NCI-H748 treated with DMSO at 0.1 percent for 48 hours (cell line): ENCODE data around the gene APOM.

ENCODE experiments used
- DNase-seq: peaks from one replicate; lab custom pipeline; 2025; lab: John Stamatoyannopoulos, UW

The APOM gene

DNA sequence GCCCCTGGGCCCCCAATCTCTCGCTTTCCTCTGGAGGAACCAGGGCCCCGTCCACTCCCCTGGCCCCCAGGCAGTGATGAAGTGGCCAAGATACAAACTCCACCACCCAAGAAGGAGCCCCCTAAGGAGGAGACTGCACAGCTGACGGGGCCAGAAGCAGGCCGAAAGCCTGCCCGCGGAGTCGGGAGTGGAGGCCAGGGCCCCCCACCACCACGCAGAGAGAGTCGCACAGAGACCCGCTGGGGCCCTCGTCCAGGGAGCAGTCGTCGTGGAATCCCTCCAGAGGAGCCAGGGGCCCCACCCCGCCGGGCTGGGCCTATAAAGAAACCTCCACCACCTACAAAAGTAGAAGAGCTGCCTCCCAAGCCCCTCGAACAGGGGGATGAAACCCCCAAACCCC, 24.5 kb upstream of the APOM start:
- DNase-seq = no peak

DNA sequence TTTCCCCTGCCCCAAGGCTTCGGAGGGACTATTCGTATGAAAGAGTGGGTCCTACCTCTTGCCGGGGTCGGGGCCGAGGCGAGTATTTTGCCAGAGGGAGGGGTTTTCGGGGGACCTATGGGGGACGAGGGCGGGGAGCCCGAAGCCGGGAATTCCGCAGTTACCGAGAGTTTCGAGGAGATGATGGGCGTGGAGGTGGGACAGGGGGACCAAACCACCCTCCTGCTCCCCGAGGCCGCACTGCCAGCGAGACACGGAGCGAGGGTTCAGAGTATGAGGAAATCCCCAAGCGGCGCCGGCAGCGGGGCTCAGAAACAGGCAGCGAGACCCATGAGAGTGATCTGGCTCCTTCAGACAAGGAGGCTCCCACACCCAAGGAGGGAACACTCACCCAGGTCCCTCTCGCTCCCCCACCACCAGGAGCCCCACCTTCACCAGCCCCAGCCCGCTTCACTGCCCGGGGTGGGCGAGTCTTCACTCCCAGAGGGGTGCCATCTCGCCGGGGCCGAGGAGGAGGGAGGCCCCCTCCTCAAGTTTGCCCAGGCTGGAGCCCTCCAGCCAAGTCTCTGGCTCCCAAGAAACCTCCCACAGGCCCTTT, 23.9 kb upstream of the APOM start:
- no peak for DNase-seq

DNA sequence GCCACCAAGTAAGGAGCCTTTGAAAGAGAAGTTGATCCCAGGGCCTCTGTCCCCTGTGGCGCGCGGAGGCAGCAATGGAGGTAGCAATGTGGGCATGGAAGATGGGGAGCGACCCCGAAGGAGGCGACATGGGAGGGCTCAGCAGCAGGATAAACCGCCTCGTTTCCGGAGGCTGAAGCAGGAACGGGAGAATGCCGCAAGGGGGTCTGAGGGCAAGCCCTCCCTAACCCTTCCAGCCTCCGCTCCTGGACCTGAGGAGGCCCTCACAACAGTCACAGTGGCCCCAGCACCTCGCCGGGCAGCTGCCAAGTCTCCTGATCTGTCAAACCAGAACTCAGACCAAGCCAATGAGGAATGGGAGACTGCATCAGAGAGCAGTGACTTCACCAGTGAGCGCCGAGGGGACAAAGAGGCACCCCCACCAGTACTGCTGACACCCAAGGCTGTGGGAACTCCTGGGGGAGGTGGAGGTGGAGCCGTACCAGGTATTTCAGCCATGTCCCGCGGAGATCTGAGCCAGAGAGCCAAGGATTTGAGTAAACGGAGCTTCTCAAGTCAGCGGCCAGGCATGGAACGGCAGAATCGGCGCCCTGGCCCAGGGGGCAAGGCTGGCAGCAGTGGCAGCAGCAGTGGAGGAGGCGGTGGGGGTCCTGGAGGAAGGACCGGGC, 23.3 kb upstream of the APOM start:
- DNase-seq = no peak

DNA sequence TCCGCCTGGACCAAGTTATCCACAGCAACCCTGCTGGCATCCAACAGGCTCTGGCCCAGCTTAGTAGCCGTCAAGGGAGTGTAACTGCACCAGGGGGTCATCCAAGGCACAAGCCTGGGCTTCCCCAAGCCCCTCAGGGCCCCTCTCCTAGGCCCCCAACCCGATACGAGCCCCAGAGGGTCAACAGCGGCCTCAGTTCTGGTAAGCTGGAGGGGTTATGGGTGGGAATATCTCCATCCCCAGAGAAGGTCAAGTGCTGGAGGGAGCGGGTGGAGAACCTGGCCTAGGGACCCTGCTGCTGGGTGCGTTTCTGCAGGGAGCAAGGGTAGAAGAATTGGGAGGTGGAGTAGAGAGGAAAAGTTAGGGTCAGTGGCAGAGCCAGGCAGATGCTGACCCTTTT, 22.2 kb upstream of the APOM start:
- no peak for DNase-seq

DNA sequence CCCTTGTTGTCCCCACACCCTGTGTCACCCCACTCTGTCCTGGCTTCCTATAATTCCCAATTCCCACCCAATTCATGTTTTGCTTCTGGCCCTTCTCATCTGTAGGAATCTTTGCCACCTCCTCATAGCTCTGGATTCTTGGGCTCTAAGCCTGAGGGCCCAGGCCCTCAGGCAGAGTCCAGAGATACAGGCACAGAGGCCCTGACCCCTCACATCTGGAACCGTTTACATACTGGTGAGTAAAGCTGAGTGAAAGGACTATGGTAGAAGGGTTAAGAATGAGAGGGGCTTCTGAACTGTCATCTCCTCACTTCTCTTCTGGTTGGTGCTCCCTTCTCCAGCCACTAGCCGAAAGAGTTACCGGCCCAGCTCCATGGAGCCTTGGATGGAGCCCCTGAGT, 21.6 kb upstream of the APOM start:
- no peak for DNase-seq

DNA sequence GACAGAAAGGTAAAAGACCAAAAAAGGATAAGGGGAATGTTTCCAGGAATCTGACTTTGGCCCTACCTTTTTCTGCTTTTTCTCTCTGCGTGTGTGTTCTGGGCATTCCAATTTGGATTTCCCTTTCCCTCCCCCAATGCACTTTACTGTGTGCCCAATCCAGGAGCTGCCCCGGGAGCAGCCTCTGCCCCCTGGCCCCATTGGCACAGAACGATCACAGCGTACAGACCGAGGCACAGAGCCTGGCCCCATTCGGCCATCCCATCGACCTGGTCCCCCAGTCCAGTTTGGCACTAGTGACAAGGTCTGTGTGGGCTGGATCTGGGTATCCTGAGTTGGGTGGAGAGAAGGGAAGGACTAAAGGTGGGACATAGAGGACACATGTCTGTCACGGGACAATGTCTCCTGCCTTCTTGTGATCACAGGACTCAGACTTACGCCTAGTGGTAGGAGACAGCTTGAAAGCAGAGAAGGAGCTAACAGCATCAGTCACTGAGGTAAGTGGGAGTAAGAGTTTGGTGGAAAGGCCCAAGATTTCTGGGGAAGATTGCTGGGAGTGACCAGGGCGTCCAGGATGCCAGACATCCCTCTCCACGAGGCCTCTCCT, 20.6 kb upstream of the APOM start:
- DNase-seq = no peak

DNA sequence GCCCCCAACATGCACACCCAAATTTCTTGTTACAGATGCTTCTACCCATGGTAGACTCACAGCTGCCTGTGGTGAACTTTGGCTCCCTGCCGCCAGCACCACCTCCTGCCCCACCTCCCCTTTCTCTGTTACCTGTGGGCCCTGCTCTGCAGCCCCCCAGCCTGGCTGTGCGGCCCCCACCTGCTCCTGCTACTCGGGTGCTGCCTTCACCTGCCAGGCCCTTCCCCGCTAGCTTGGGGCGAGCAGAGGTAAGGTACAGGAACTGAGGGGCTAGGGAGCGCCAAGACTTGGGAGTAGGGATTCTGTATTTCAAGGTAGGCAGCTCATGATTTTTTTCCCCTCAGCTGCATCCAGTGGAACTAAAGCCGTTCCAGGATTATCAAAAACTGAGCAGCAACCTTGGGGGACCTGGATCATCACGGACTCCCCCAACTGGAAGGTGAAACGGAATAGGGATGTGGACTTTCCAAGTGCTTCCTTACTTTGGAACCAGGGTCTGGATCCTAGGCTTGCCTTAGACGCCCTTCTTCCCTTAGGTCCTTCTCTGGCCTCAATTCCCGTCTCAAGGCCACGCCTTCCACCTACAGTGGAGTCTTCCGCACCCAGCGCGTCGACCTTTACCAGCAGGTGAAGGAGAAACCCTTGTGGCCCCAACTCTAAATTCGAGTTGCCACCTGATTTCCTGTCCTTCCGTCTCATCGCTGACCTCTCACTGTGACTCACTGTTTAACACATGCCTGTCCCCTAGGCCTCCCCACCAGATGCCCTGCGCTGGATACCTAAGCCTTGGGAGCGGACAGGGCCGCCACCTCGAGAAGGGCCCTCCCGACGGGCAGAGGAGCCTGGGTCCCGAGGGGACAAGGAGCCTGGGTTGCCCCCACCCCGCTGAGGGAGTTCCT, 18.7 kb upstream of the APOM start:
- no peak for DNase-seq

DNA sequence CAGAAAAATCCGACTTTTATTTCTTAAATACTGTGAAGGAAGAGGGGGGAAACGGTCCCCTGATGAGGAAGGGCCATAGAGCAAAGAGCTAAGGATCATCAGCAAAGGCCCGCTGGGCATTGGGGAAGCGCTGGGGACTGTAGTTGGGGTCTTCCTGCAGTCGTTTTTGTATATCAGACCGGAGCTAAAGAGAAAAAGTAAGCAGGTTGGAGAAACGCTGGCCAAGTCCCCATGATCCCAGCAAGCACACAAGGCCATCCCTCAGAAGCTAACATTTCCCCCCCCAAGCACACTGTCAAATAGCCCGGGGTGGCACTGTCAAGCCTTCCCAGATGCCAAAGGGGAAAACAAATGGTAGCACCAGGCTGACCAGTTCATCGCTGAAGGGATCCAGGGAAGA, 16.7 kb upstream of the APOM start:
- no peak for DNase-seq

DNA sequence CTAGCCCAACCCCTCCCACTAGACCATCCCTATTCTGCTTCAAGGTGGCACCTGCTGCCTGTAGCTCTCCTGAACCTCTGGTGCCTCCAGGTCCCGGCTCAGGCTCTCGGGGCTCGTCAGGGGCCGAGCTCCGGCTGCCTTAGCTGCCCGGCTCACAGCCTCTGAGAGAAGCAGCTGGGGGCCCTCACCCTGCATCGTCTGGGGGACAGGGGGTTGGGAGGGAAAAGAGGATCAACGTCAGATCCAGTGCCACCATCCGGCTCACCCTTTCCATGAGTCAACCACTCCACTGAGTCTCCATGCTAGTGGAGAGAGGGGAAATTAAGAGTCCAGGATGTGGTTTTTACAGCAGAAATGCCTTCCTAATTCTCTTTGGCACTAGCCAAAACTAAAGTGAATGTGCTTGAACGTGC, 16.2 kb upstream of the APOM start:
- DNase-seq = no peak

DNA sequence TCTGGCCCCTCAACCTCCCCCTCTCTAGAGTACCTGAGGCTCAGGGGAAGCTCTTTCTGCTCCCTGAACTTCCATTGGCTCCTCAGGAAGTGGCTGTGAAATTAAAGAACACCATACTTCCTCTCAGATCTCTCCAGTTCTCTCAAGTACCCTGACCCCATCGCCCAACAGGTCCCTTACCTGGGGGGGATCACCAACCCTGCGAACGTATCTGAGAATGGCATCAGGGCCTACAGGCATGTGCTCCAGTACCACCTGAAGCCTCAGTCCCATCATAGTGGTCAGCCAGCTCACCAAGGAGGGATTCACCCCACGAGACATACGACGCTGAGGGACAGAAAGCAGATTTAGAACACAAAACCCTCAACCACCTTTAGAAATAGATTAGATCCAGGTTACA, 15.1 kb upstream of the APOM start:
- DNase-seq = no peak

DNA sequence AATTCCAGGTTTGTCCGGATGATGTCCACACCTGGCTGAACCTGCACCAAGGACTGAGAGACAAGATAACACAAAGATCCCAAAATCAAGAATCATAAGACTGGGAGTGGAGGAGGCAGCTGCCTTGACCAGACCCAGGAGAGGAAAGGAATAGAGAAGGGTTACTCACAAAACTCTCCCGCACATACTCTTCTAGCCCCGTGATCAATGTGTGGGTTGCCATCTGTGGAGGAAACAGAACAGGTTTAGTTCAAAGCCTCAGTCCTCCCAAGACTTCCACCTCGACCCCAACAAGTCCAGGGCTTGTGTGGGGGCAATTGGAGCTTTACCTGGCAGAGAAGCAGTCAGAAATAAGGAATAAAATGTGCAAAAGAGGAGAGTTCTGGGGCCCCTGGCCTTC, 14.3 kb upstream of the APOM start:
- DNase-seq = no peak

DNA sequence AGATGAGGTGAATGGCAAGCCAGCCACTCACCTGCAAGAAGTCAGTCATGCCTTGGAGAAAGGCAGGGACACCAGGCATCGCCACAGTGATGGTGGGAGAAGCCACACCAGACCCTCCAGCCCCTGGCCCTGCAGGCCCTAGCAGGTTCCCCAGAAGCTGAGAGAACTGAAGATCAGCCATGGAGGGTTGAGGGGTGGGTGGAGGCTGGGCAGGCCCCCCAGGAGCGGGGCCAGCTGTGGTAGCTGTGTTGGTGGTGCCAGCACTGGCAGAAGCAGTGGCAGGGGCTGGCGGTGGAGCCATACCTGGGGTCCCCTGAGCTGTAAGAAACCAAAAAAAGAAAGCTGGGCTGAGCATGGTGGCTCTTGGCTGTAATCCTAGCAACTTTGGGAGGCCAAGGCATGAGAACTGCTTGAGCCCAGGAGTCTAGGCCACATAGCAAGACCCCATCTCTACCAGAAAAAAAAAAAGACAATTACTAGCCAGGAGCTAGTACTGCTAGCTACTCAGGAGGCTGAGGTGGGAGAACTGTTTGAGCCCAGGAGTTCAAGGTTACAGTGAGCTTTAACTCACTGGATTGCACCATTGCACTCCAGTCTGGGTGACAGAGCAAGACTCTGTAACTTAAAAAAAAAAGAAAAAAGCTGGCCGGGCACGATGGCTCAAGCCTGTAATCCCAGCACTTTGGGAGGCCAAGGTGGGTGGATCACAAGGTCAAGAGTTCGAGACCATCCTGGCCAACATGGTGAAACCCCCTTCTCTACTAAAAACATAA, 12.7 kb upstream of the APOM start:
- DNase-seq = no peak

DNA sequence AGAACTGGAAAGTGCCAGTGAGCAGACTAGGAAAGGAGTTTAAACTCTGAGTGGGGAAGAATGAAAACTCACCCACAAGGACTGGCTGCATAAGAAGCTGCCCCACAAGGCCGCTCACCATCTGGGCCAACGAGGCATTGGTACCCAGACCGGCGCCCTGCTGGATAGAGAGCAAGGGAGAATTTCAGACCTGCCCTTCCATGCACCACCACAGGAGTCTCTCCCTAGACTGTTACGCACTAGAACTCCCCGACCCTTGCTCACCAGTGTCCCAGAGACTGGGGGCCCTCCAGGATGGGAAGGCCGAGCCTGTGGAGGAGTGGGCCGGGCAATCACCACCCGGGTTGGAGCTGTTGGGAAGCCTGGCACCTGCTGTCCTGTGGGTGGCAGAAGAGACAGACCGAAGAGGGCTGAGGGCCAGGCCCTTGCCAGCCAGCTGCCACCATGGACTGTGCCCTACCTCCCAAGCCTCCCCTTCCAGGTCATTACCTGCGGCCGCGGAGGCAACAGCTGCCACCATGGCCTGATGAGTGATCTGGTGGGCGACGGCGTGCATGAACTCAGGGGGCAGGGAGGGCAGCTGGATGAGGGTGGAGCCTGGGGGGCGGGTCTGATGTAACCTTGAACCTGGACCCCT, 11.8 kb upstream of the APOM start:
- DNase-seq = no peak

DNA sequence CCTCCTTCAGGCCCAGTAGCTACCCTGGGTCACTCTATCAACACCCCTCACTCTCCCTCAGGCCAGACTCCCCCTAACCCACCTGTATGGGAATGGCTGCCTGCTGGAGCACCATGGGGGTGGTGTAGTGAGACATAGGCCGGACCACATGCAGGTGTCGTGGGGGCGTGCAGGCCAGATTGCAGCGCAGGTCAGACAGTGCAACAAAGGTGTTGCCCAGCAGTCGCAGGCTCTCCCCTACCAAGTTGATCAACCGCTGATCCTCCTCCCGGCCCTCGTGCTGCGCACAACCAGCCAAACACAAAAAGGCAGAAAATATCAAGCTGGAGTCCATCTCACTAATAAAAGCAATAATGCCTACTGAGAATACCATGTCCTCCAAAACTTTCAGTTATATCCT, 10.4 kb upstream of the APOM start:
- DNase-seq = no peak

DNA sequence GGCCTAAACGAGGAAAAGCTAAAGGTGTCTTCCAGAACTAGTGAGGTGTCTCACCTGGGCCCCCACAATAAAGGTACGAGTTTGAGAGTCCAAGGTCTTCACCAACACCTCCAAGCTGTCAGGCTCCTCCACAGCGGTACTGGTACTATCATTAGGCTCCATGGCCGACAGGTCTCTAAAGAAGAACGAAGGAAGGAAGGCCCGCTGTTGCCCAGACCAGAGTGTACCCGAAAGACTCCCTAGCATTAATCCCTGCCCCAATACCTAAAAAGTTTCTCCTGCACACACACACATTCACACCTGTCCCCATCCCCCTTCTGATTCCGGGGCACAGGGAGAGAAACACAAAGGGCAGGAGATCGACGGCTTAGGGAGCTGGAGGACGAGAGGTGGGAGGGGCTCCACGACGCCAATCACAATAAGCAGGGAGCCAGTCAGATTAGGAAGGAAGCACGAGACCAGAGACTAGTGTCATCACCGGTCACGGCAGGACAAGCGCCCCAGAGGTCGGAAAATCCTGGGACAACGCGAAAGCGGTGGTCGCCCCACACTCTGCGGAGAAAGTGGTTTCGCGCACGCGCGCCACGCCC, 4.0 kb upstream of the APOM start:
- peak; percentile 85 for DNase-seq

DNA sequence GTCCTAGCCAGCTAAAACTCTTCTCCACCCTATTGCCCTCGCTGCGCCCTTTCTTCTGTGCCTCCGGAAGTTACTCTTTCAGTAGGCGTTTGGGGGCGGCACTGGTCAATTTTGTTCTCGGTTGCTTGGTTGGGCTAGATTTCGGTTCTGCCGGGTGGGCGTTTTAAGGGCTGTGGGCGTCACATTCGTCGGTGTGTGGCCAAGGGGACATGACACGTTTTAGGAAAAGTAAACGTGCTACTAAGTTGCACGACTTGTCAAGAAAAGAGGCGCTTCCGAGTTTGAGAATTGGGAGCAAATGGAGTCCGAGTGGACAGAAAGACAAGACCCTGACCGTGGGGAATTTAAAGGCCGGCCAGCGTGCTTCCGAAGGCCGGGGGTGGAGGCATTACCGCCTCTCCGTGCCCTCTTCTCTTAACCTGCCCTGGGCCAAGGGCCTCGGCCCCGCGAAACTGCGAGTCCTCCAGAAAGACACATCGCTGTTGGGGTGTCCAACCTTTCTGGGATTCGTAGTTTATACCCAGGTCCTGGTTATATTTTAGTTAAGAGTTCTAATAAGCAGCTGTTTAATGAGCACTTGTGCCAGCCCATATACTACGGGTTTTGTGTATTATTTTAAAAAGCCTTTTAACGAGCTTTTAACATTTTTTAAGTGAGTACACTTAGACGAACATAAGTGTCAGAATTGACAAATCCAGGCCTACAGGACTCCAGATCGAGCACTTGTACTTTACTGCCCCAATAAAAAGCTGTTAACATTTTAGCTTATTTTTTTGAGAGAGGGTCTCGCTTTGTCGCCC, 2.6 kb upstream of the APOM start:
- no peak for DNase-seq

DNA sequence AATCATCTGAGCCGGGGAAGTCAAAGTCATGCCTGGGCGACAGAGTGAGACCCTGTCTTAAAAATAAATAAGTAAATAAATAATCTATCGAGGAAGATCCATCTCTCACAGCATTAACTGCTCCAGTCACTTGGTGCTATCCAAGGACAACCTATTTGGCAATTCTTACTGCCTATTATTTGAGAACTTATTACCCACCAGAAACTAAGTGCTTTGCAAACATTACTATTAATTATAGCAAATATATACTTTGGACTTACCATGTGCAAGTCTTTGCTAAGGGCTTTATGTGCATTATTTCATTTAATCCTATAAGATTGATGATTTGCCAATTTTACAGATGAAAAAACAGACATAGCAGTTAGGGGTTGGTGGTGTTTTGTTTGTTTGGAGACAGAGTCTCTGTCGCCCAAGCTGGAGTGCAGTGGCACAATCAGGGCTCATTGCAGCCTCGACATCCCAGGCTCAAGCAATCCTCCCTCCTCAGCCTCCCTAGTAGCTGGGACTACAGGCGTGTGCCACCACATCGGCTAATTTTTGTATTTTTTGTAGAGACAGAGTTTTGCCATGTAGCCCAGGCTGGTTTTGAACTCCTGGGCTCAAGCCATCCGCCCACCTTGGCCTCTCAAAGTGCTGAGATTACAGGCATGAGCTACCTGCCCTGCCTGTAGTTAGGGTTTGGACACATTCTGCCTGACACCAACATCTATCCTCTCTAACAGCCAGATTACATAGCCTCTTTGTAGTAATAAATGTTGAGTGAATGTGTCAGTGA, 933 bp upstream of the APOM start:
- no peak for DNase-seq

DNA sequence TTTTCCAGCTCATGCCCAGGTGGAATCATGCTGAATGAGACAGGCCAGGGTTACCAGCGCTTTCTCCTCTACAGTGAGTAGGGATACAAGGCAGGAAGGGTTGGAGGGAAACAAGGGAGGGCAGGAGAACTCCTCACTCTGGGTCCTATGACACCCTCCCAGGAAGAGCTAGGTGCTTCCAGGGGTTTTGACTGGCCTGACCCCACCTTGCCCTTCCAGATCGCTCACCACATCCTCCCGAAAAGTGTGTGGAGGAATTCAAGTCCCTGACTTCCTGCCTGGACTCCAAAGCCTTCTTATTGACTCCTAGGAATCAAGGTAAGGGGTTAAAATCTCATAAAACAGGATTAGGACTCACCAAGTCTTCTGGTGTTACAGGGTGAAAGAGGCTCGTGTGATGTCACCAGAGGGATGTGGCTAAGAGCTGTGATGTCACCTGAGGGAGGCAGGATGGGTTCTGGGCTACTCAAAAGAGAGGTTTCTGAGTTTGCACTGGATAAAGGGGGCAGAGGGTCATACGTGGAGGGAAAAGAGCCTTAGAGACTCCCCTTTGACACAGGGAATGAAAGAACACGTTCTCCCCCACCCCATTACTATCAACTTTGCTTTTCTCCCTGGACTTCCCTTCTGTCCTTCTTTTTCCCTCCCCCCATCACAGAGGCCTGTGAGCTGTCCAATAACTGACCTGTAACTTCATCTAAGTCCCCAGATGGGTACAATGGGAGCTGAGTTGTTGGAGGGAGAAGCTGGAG, 1.9 kb downstream of the APOM start:
- DNase-seq = no peak

DNA sequence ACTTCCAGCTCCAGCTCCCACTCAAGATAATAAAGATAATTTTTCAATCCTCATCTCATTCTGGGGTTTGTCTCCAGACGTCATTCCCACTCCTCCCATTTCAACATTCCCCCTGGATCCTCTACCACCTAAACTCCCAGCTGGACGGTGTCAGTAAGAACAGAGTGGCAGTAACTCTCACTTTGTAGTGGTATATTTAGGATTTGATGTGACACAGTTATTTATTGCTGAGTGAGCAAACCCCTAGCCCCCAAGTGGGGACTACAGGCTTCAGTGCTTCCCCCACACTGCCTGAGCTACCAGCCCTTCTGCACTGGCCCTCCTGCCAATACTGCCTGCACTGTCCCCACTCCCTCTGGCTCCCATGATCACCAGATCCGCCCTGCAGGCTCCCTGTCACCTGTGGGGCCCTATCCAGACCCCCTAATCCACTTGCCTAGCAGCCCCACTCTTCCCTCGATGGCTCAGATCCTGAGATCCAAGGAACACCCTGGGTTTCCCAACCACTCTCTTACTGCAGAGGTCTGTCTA, 2.5 kb downstream of the APOM start:
- DNase-seq = no peak
